ENCODE measurements around the gene ATP5F1B. TPM values are rescaled to one million over a fixed set of nuclear protein-coding genes. Genes with fewer than 3 reads are reported as not detected.

Gene ATP5F1B
- total and polyA plus RNA-seq, 7 experiments from 2014 or later, result 217 to 688 (median 317) TPM

GRCh38 chr12:56634837-56635791 is 10.7 kb downstream of the ATP5F1B start:
- Mint-ChIP-seq H3K36me3 (peaks cover 0 to 19% (median 17%) of the 10 kb centered on the region in 5 donors), H3K27ac (peak overlapping the region; percentile 89 to 99 (median 97)), H3K27me3 (no peaks in the 10 kb centered on the region), H3K4me3 (peak overlapping the region; percentile 87 to 100 (median 98)), H3K9me3 (peaks cover 0 to 1% (median 0%) of the 10 kb centered on the region in 11 donors), H3K4me1 (peaks cover 41 to 80% (median 72%) of the 10 kb centered on the region in 7 donors)
- H3K36me3 ChIP-seq (ENCODE audit: control insufficient read depth in 2 of 3, insufficient read depth in 3 of 3, low read length in 3 of 3), result peaks cover 5 to 26% (median 23%) of the 10 kb centered on the region in 3 experiments
- H3K27ac ChIP-seq (ENCODE audit: low read depth, low read length), result peak overlapping the region; percentile 83
- ATAC-seq (peak; percentile 28), DNase-seq (peak; percentile 45 to 75 (median 50))
- peak overlapping the region; percentile 73 for H3K4me3 ChIP-seq (ENCODE audit: low read length)
- H3K27me3 ChIP-seq (ENCODE audit: control insufficient read depth in 2 of 2, insufficient read depth in 2 of 2, low read length in 2 of 2), result no peaks in the 10 kb centered on the region
- POLR2A ChIA-PET, result interaction anchor here (0.6 to 6.5 kb wide), 18 partner anchors 6 to 476 kb away, joined by 3 to 103 read pairs (median 4); partner anchors contain the start of genes ATP5F1B, BAZ2A, NACA and PTGES3
- CTCF ChIA-PET, result interaction anchor here (0.5 to 2.2 kb wide), 8 partner anchors 10 to 476 kb away, joined by 3 to 16 read pairs (median 5); partner anchors contain the start of gene STAT6
- intact Hi-C loops (cut with micrococcal nuclease), result loop anchor here (1.0 to 10.0 kb wide), 13 partner anchors 53 to 1117 kb away; partner anchors contain the start of genes RPL41 (in 2 of the 2), STAT2 (in 2 of the 2), ZBTB39 (in 2 of the 2) and ZC3H10 (in 2 of the 2)
- H3K4me1 ChIP-seq (ENCODE audit: control insufficient read depth in 2 of 2, insufficient read depth in 2 of 2, low read length in 2 of 2), result peaks cover 37 to 51% of the 10 kb centered on the region in 2 donors
- H3K9me3 ChIP-seq (ENCODE audit: control insufficient read depth in 2 of 3, low read length in 3 of 3), result no peaks in the 10 kb centered on the region

DNA sequence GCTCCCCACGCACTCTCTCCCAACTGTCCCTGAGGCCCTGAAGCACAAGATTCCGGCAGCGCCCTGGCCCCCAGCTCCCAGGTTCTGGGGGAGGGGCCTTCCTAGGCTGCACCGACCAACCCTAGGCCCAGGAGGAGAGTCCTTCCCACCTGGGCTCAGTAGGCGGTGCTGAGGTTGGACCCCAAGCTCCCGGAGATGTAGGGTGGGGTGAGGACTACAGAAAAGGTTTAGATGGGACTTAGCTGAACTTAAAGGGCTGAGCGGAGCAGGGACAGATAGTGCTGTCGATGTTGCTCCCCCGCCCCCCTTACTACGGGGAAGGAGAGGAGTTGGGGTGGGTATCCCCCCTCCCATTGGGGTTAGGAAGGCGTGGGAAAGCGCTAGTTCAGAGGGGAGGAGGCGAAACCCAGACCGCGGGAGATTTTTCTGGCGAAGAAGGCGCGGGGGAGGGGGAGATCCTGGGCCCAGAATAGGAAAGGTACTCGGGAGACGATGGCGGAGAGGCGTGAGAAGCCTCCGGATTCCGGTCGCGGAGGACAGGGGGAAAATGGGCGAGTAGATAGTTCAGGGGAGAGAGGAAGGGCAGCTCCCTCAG is 11.4 kb downstream of the ATP5F1B start:
- Mint-ChIP-seq H3K4me1 (peaks cover 41 to 75% (median 70%) of the 10 kb centered on the region in 7 donors), H3K27ac (peak overlapping the region; percentile 83 to 97 (median 97))

GRCh38 chr12:56633468-56634241 is 12.1 kb downstream of the ATP5F1B start:
- no peak for ATAC-seq
- intact Hi-C loops (cut with micrococcal nuclease), result loop anchor here (2.0 to 10.0 kb wide), 3 partner anchors 273 to 594 kb away; partner anchors contain the start of genes RPL41 (in 1 of the 2), SHMT2 (in 1 of the 2), STAT2 (in 1 of the 2) and ZC3H10 (in 1 of the 2)
- peaks cover 0 to 23% (median 12%) of the 10 kb centered on the region in 3 experiments for H3K36me3 ChIP-seq (ENCODE audit: control insufficient read depth in 2 of 3, insufficient read depth in 3 of 3, low read length in 3 of 3)
- POLR2A ChIA-PET, result interaction anchor here (0.9 to 6.5 kb wide), 8 partner anchors 10 to 92 kb away, joined by 3 to 103 read pairs (median 22); partner anchors contain the start of genes ATP5F1B, NACA and PTGES3
- peak overlapping the region; percentile 73 for H3K4me3 ChIP-seq (ENCODE audit: low read length)
- Mint-ChIP-seq H3K4me1 (peaks cover 43 to 75% (median 69%) of the 10 kb centered on the region in 7 donors), H3K4me3 (peak overlapping the region; percentile 87 to 100 (median 98)), H3K9me3 (peaks cover 0 to 1% (median 0%) of the 10 kb centered on the region in 11 donors), H3K36me3 (peaks cover 0 to 11% (median 10%) of the 10 kb centered on the region in 5 donors), H3K27me3 (no peaks in the 10 kb centered on the region), H3K27ac (peak overlapping the region; percentile 83 to 97 (median 97))
- peak overlapping the region; percentile 83 for H3K27ac ChIP-seq (ENCODE audit: low read depth, low read length)
- peaks cover 37 to 51% of the 10 kb centered on the region in 2 donors for H3K4me1 ChIP-seq (ENCODE audit: control insufficient read depth in 2 of 2, insufficient read depth in 2 of 2, low read length in 2 of 2)
- H3K9me3 ChIP-seq (ENCODE audit: control insufficient read depth in 2 of 3, low read length in 3 of 3), result no peaks in the 10 kb centered on the region
- CTCF ChIA-PET, result interaction anchor here (0.7 to 1.5 kb wide), 3 partner anchors 32 to 912 kb away, joined by 3 to 5 read pairs (median 5); no protein-coding TSS in a partner anchor
- DNase-seq, result no peak
- no peaks in the 10 kb centered on the region for H3K27me3 ChIP-seq (ENCODE audit: control insufficient read depth in 2 of 2, insufficient read depth in 2 of 2, low read length in 2 of 2)

More for the DNA sequence above, 11.4 kb downstream of the ATP5F1B start:
- ChIA-PET CTCF (interaction anchor here (0.7 to 1.5 kb wide), 3 partner anchors 33 to 911 kb away, joined by 3 to 5 read pairs (median 3); no protein-coding TSS in a partner anchor), POLR2A (interaction anchor here (0.9 to 6.5 kb wide), 9 partner anchors 9 to 101 kb away, joined by 3 to 103 read pairs (median 17); partner anchors contain the start of genes ATP5F1B, NACA and PTGES3)
- Histone ChIP-seq H3K9me3 (ENCODE audit: control insufficient read depth in 2 of 3, low read length in 3 of 3) (no peaks in the 10 kb centered on the region), H3K27me3 (ENCODE audit: control insufficient read depth in 2 of 2, insufficient read depth in 2 of 2, low read length in 2 of 2) (no peaks in the 10 kb centered on the region), H3K4me3 (ENCODE audit: low read length) (peak overlapping the region; percentile 73), H3K4me1 (ENCODE audit: control insufficient read depth in 2 of 2, insufficient read depth in 2 of 2, low read length in 2 of 2) (peaks cover 37 to 51% of the 10 kb centered on the region in 2 donors), H3K27ac (ENCODE audit: low read depth, low read length) (peak overlapping the region; percentile 83), H3K36me3 (ENCODE audit: control insufficient read depth in 2 of 3, insufficient read depth in 3 of 3, low read length in 3 of 3) (peaks cover 0 to 26% (median 17%) of the 10 kb centered on the region in 3 experiments)
- Mint-ChIP-seq H3K4me3 (peak overlapping the region; percentile 87 to 100 (median 98)), H3K9me3 (peaks cover 0 to 1% (median 0%) of the 10 kb centered on the region in 11 donors), H3K36me3 (peaks cover 0 to 14% (median 13%) of the 10 kb centered on the region in 5 donors), H3K27me3 (no peaks in the 10 kb centered on the region)
- peak in 5 of 9 donors; percentile 22 to 59 (median 29) for DNase-seq
- intact Hi-C loops (cut with micrococcal nuclease), result loop anchor here (2.0 to 10.0 kb wide), 3 partner anchors 274 to 593 kb away; partner anchors contain the start of genes RPL41 (in 1 of the 2), SHMT2 (in 1 of the 2), STAT2 (in 1 of the 2) and ZC3H10 (in 1 of the 2)
- no peak for ATAC-seq

GRCh38 chr12:56632701-56633467 is 12.9 kb downstream of the ATP5F1B start:
- H3K9me3 Mint-ChIP-seq, result peaks cover 0 to 1% (median 0%) of the 10 kb centered on the region in 11 donors
- peak overlapping the region; percentile 83 for H3K27ac ChIP-seq (ENCODE audit: low read depth, low read length)
- ATAC-seq (no peak), DNase-seq (no peak)
- intact Hi-C loops (cut with micrococcal nuclease), result loop anchor here (5.0 to 10.0 kb wide), 2 partner anchors 518 to 594 kb away; partner anchors contain the start of genes RPL41 (in 1 of the 2), SHMT2 (in 1 of the 2) and ZC3H10 (in 1 of the 2)
- H3K4me1 Mint-ChIP-seq, result peaks cover 51 to 81% (median 74%) of the 10 kb centered on the region in 7 donors
- no peaks in the 10 kb centered on the region for H3K27me3 ChIP-seq (ENCODE audit: control insufficient read depth in 2 of 2, insufficient read depth in 2 of 2, low read length in 2 of 2)
- ChIA-PET POLR2A (interaction anchor here (0.7 to 6.5 kb wide), 4 partner anchors 14 to 93 kb away, joined by 5 to 103 read pairs (median 56); partner anchors contain the start of genes ATP5F1B, NACA and PTGES3), CTCF (interaction anchor here (1.1 kb wide), 1 partner anchor 119 kb away, joined by 5 read pairs; no protein-coding TSS in a partner anchor)
- peaks cover 41 to 56% of the 10 kb centered on the region in 2 donors for H3K4me1 ChIP-seq (ENCODE audit: control insufficient read depth in 2 of 2, insufficient read depth in 2 of 2, low read length in 2 of 2)
- H3K9me3 ChIP-seq (ENCODE audit: control insufficient read depth in 2 of 3, low read length in 3 of 3), result no peaks in the 10 kb centered on the region
- H3K36me3 ChIP-seq (ENCODE audit: control insufficient read depth in 2 of 3, insufficient read depth in 3 of 3, low read length in 3 of 3), result peaks cover 0 to 16% (median 8%) of the 10 kb centered on the region in 3 experiments
- H3K4me3 ChIP-seq (ENCODE audit: low read length), result peak overlapping the region; percentile 8
- peaks cover 0 to 11% (median 10%) of the 10 kb centered on the region in 5 donors for H3K36me3 Mint-ChIP-seq
- peak overlapping the region; percentile 69 to 97 (median 94) for H3K27ac Mint-ChIP-seq
- peak overlapping the region; percentile 64 to 100 (median 97) for H3K4me3 Mint-ChIP-seq
- H3K27me3 Mint-ChIP-seq, result no peaks in the 10 kb centered on the region

Measured in naive thymus-derived CD4-positive, alpha-beta T cell (primary cell).